Epidermal melanocyte (primary cell): ENCODE results near the gene BCKDK.
"Not testable (repeated sequence)": the region's sequence is repeated elsewhere in the genome, so short reads cannot be mapped to it uniquely, and the experiment has no call there.

ENCODE experiments used
- DNase-seq: peaks from one replicate; pipeline ENCODE4 v3.0.0; 2011; ENCODE audit warnings: low spot score; ENCODE audit not compliant: insufficient read length

Gene BCKDK

GRCh38 chr16:31141489-31142108 is 33.4 kb downstream of the BCKDK start:
- DNase-seq: peak; percentile 29

DNA sequence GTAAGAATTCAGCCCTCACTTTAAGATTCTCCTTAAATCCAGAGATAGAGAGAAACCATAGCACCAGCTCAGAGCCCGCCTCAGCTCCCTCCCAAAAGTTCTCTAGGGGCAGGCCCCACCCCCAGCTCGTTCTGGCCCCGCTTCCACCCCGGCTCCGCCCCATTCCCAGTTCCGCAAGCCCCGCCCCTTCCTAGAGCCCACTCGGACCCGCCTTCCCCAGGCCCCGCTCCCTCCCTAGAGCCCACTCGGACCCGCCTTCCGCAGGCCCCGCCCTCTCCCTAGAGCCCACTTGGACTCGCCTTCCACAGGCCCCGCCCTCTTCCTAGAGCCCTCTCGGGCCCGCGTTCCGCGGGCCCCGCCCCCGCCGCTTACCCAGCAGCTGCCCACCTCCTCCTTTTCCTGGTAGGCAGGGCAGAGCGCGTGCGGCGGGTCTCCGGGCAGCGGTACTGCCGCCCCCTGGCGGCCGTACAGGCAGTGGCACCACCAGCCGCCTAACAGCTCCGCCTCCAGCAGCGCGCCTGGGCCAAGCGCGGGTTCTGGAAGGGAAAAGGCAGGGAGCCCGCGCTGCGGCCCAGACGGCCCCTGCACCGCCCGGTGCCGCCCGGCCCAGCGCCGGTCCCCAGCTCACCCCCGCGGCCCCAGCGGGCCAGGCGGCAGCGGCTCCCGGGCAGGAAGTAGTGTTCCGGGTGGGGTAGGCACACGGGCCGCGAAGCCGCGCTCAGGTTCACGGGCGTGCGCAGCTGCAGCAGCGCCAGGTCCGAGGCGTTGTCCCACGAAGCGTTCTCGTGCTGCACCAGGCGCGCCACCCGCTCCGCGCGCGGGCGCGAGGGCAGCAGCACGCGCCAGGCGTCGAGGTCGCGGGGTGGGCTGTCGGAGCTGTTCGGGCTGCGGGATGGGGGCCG is 34.2 kb downstream of the BCKDK start:
- DNase-seq: peak; percentile 99

- no peak for DNase-seq
Observed at GRCh38 chr16:31143011-31143693, 35.0 kb downstream of the BCKDK start.

GRCh38 chr16:31143694-31144148 is 35.5 kb downstream of the BCKDK start:
- no peak for DNase-seq

- DNase-seq: not testable (repeated sequence)
Observed at GRCh38 chr16:31144418-31144817, 36.2 kb downstream of the BCKDK start.

DNA sequence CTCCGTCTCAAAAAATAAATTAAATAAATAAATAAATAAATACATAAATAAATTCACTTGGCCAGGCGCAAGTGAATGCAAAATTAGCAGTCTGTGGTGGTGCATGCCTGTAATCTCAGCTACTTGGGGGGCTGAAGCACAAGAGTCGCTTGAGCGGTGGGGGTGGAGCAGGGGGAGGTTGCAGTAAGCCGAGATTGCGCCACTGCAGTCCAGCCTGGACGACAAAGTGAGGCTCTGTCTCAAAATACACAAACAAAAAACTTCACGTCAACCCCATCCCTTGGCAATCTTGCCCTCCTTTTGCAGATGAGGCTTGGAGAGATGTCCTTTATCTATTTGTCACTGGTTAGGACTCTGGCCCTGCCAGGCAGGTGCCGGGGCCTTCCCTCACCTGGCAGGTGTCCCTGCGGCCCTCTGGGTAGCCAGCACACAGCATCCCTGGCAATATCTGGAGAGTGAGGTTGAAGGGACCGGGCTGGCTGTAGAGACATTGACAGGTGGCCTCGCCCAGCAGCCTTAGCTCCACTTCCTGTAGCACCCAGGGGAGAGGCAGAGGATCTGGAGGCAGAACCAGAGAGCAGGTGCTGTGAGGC is 37.3 kb downstream of the BCKDK start:
- no peak for DNase-seq

- no peak for DNase-seq
Observed at GRCh38 chr16:31147574-31147973, 39.4 kb downstream of the BCKDK start.

DNA sequence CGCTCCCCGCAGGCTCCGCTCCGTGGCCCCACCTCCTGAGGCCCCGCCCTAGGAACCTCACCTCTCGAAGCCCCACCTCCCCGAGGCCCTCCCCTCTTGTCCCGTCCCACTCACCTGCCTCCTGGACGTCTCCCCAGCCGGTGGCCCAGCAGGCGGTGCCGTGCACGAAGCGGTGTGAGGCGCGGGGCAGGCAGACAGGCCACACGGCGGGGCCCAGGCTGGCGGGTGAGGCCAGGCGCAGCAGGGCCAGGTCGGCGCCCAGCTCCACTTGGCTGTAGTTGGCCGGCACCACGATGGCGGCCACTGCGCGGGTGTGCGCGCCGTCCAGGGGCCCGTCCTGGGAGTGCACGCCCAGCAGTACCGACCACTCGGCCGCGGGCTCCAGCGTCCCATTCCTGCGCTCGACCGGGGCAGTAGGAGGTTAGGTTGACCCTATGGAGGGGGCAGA is 40.1 kb downstream of the BCKDK start:
- DNase-seq: no peak

DNA sequence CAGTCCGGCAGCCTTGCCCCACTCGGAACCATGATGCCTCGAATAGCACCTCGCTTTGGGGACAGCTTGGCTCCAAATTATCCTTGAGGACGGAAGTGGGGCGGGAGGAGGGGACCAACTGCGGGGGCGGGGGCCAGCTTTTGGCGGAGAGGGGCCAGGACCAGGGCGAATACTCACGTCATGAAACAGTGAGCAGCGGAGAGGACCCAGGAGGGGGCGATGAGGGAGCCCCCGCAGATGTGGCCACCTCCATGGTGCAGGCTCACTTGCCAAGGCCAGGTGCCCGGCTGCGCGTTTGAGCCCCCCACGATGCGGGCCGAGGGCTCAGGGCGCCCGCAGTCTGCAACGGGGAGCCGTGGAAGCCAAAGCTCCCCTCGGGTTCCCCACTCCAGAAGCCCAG is 40.7 kb downstream of the BCKDK start:
- DNase-seq: no peak

GRCh38 chr16:31149332-31149731 is 41.1 kb downstream of the BCKDK start:
- DNase-seq: no peak

GRCh38 chr16:31149894-31150890 is 42.0 kb downstream of the BCKDK start, which contains the start of gene PRSS36:
PRSS36 (minus strand) TSS chr16:31150066; CDS start chr16:31150035, 31 bp downstream.
- no peak for DNase-seq

DNA sequence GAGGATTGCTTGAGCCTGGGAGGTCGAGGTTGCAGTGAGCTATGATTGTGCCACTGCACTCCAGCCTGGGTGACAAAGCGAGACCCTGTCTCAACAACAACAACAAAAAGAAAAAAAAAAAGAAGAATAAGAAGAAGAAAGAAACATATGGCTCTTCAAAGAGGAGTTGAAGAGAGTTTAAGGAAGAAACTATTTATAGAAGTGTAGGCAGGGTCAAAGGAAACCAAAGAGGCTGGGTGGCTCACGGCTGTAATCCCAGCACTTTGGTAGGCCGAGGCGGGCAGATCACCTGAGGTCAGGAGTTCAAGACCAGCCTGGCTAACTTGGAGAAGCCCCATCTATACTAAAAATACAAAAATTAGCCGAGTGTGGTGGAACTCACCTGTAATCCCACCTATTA is 42.8 kb downstream of the BCKDK start:
- not testable (repeated sequence) for DNase-seq

DNA sequence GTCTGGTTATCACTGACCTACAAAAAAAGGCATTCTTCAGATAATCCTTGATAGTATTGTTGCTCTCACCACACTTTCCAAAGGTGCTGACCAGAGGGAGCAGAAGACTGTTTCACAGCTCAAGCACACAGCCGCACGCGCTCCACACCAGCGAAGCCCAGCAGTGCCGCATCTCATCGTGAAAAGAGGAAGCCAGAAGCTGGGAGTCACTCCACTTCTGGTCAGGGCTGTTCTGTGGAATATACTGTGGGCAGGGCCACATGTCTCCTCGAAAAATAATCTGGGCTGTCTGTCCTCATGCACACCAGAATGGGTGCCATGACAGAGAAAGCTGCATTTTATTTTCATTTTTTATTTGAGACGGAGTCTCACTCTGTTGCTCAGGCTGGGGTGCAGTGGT is 49.0 kb downstream of the BCKDK start:
- no peak for DNase-seq
